ENCODE results near the gene SMPDL3B.
"Not testable (repeated sequence)": the region's sequence is repeated elsewhere in the genome, so short reads cannot be mapped to it uniquely, and the experiment has no call there.

The SMPDL3B gene

GRCh38 chr1:27993241-27993640 lies 58.4 kb downstream of the SMPDL3B start:
- H3K4me3 ChIP-seq (ENCODE audit: low read depth, low read length) = no peak overlapping the region
- TF ChIP-seq CTCF (IDR thresholded peaks at IDR 0.05; ENCODE audit: low read depth, low read length, missing control alignments) = no peak
- DNase-seq (ENCODE audit: low read depth) = no peak

- no peak for TF ChIP-seq CTCF (IDR thresholded peaks at IDR 0.05; ENCODE audit: low read depth, low read length, missing control alignments)
- no peak overlapping the region for H3K4me3 ChIP-seq (ENCODE audit: low read depth, low read length)
- no peak for DNase-seq (ENCODE audit: low read depth)
Measured at GRCh38 chr1:27994060-27994459, 59.3 kb downstream of the SMPDL3B start.

- H3K4me3 ChIP-seq (ENCODE audit: low read depth, low read length); DNase-seq (ENCODE audit: low read depth): not testable (repeated sequence)
Measured at GRCh38 chr1:27994526-27994925, 59.7 kb downstream of the SMPDL3B start.

GRCh38 chr1:27999055-27999454 lies 64.3 kb downstream of the SMPDL3B start:
- DNase-seq (ENCODE audit: low read depth) = no peak
- no peak for TF ChIP-seq CTCF (IDR thresholded peaks at IDR 0.05; ENCODE audit: low read depth, low read length, missing control alignments)
- no peak overlapping the region for H3K4me3 ChIP-seq (ENCODE audit: low read depth, low read length)

- no peak for TF ChIP-seq CTCF (IDR thresholded peaks at IDR 0.05; ENCODE audit: low read depth, low read length, missing control alignments)
- no peak overlapping the region for H3K4me3 ChIP-seq (ENCODE audit: low read depth, low read length)
- DNase-seq (ENCODE audit: low read depth) = no peak
Measured at GRCh38 chr1:28002600-28002999, 67.8 kb downstream of the SMPDL3B start.

- H3K4me3 ChIP-seq (ENCODE audit: low read depth, low read length); DNase-seq (ENCODE audit: low read depth): not testable (repeated sequence)
Measured at GRCh38 chr1:28003117-28003516, 68.3 kb downstream of the SMPDL3B start.

Data from GM12864 (cell line).